ENCODE results near the gene NSD1.
"Not testable (repeated sequence)": the region's sequence is repeated elsewhere in the genome, so short reads cannot be mapped to it uniquely, and the experiment has no call there.

Gene NSD1

GRCh38 chr5:177232358-177232757, 98.8 kb downstream of the NSD1 start:
- FAIRE-seq = no peak

GRCh38 chr5:177232761-177233160, 99.2 kb downstream of the NSD1 start:
- no peak for FAIRE-seq

GRCh38 chr5:177233206-177233605, 99.6 kb downstream of the NSD1 start:
- FAIRE-seq = no peak

DNA sequence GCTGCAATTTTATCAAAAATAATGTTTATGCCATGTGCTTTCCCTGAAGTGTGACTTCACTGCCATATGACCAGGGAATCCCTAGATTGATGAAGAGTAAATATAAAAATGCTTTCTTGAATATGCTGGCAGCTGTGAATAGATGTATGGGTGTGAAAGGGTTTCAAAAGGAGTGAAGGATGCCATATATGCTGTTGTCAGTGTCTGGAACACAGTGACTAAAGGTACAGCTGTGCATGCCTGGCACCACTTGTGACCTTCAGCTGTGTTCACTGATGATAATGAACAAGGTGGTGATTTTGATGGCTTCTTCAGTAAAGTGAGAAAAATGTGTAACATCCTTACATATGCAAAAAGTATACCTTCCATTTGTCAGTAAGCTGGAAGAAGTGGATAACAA, 100.2 kb downstream of the NSD1 start:
- no peak for FAIRE-seq

DNA sequence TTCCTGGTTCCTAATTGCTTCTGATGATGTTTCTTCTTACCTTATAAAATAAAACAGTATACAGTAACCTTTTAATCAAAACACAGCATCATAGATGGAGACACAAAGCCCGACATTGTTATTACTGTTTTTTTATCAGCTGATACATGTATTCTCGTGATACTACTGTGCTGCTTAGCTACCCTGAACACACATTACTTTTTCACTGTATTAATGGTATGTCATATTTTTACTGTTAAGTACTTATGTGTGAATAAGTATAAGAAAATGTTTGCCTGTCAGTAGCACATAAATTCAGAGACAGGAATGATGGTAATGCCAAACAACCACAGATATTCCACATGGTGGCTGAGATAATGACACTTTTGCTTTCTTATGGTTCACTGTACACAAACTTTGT, 101.3 kb downstream of the NSD1 start:
- FAIRE-seq = no peak

DNA sequence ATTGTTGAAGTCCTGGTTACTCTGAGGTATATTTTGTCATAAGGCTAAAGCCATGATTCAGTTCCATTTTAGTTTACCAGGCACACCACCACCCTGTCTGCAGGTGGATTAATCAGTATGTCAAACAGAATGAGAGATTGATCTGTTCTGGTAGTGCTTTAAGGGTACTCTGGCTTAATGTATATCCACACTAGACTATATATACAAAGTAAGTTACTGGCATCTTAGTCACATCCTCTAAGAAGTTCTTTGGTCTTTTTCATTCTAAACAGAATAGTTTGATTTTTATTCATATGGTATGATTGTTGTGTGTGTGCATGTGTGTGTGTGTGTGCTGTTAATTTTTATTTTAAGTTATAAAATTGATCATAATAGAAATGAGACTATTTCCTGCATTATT, 108.2 kb downstream of the NSD1 start:
- FAIRE-seq = no peak

DNA sequence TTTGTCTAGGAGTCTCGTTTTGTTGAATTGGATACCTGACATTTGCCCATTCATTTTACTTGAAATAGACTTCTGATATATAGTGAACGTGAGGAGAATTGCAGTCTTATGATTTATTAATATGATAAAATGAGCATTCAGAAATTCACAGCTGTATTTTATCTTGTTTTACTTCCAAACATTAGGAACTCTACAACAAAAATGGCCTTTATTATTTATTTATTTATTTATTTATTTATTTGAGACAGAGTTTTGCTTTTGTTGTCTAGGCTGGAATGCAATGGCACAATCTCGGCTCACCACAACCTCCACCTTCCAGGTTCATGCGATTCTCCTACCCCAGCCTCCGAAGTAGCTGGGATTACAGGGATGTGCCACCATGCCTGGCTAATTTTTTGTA, 108.7 kb downstream of the NSD1 start:
- FAIRE-seq = no peak

DNA sequence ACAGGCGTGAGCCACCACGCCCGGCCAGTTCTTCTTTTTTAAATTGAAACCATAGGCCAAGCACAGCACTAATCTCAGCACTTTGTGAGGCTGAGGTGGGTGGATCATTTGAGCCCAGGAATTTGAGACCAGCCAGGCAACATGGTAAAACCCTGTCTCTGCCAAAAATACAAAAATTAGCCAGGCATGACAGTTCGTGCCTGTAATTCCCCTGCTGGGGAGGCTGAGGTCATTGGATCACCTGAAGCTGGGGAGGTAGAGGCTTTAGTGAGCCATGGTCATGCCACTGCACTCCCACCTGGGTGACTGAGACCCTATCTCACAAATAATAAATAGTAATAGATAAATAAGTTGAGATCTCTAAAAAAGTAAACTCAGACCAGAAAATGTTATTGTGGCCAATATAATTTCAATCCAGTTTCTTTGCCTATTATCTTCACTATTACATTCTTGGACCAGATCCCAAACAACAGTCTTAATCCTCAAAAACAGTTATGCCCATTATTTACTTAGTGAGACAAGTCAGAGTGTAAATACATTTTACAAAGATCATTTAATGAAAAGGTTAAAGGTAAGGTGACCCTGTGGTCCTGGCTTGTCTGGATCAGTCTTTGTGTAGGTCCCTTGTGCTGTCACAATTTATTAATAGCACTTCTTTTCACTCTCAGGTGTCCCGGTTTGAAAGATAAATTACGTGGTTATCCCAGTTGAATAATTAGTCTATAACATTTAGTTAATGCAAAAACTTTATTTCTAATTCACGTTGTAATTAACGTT, 116.4 kb downstream of the NSD1 start:
- FAIRE-seq = no peak

GRCh38 chr5:177253252-177253651, 119.7 kb downstream of the NSD1 start:
- no peak for FAIRE-seq

DNA sequence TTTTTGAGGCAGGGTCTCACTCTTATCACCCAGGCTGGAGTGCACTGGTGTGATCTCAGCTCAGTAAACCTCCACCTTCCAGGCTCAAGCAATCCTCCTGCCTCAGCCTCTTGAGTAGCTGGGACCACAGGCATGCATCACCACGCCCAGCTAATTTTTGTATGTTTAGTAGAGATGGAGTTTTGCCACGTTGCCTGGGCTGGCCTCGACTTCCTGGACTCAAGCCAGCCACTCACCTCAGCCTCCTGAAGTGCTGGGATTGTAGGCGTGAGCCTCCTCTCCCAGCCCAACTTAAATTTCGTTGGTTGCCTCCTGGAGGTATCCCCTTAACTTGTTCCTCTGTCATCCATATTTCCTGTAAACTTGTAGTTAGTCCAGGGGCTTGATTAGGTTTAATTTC, 122.7 kb downstream of the NSD1 start:
- no peak for FAIRE-seq

- FAIRE-seq = not testable (repeated sequence)
Observed at GRCh38 chr5:177258711-177259110, 125.1 kb downstream of the NSD1 start.

DNA sequence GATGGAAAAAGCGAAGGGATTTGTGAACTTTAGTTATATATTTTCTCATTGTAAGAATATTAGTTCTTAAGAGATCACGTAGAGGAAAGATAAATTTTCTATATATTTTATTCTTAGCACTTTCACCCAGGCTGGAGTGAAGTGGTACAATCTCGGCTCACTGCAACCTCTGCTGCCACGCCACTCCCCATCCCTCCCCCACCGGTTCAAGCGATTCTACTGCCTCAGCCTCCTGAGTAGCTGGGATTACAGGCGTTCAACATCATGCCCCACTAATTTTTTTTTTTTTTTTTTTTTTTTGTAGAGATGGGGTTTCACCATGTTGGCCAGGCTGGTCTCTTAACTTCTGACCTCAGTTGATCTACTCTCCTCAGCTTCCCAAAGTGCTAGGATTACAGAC, 127.4 kb downstream of the NSD1 start:
- no peak for FAIRE-seq

DNA sequence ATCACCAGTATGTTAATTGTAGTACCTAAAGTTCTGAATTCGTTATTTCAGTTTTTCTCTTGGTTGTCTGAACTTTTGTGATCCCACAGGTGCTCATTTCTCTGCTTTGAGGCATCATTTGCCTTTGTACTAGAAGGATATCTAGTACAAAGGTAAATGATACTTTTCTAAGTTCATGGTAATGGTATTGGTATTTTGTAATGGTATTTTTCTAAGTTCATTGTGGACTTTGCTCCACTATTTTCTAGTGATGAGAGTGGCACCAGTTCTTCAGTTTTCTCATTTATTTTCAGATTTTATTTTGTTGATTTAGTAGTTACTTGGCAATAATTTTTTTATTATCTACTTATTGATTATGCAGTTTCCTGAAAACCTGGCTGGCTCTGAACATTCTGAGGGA, 127.9 kb downstream of the NSD1 start:
- FAIRE-seq = no peak

- FAIRE-seq = no peak
Observed at GRCh38 chr5:177264178-177264577, 130.6 kb downstream of the NSD1 start.

DNA sequence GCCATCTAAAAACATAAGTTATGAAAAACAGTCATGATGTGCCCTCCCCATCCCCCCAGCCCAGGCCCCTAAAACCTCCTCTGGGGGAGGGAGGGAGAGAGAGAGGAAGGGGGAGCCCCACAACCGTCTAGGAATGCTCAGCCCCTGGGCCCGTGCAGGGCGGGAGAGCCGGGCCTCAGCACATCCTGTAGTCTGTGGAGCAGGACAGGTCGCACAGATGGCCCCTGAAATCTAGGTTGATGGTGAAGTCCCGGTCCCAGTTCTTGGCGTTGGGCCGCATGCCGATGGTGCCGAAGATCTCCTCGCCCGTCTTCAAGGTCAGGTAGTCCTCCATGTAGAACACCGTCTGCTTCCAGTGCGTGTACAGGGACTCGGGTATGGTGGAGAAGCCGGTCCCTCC, 131.8 kb downstream of the NSD1 start:
- FAIRE-seq = no peak

GRCh38 chr5:177269232-177269895, 135.8 kb downstream of the NSD1 start:
- no peak for FAIRE-seq

DNA sequence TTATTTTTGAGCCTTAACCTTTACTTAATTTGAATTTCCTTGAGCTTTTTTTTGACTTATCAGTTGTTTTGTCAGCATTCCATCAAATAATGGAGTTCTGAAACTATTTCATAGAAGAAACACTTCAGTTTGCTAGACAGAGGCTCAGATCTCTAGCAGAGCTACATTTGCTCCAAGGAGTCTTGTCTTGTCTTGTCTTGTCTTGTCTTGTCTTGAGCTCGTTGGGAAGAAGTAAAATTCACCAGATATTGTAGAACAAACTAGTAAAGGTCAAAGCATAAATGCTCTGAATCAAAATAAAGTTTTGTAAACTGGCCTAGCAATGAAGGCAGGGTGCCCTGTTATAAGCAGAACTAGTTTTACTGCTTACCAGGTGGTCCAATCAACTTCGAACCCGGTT, 136.4 kb downstream of the NSD1 start:
- no peak for FAIRE-seq

DNA sequence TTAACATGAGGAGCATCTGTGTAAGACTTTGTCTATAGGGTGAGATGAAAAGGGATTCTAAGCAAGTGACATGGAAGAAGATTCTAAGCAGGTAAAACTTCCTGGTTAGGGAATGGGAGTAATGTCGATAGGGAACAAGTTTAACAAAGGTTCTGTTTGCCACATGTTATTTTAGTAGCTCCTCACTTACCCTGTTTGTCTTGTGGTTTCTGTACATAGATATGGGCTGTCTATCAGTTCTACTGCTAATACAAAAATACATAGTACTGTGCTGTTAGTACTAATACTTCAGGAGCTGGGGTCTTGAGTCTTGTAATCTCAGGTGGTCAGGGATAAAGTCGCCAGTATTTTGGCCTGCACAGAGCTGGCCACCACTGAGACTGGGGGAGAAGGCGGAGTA, 137.1 kb downstream of the NSD1 start:
- no peak for FAIRE-seq

DNA sequence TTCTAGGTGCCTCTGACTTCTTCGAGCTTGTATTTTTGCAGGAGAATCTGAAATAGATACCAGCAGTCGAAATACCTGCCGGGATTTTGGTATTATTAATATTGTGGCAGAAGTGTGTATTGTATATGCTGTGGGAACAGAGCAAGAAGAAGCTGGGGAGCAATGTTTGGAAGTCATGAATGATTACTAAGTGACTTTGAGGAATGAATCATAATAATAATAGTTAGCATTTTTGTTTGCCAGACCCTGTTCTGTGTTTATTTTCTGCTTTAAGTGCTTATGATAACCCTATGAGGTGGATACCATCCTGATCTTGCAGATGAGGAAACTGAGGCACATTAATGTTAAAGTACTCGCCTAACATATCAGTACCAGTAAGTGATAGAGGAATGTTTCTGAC, 137.5 kb downstream of the NSD1 start:
- FAIRE-seq = no peak

- no peak for FAIRE-seq
Observed at GRCh38 chr5:177275883-177276282, 142.3 kb downstream of the NSD1 start.

- no peak for FAIRE-seq
Observed at GRCh38 chr5:177276886-177277285, 143.3 kb downstream of the NSD1 start.

DNA sequence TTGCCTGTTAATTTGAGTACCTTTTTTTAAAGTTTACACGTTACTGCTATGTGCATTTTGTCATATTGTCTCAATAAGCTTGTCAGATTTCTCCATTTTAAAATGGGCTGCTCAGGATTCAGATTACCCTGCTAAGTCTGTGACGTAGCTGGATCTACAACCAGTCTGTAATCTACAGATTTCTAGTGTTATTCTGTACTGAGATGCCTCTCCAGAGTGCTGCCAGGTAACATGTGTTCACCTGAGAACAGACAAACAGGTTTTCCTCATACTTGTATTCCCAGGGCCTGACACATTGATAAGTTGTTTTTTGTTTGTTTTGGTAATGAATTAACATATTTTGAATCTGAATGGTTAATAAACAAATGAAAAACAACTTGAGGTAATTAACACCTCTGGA, 154.6 kb downstream of the NSD1 start:
- no peak for FAIRE-seq

GRCh38 chr5:177290816-177291596, 157.4 kb downstream of the NSD1 start:
- FAIRE-seq = no peak

- no peak for FAIRE-seq
Observed at GRCh38 chr5:177291735-177292134, 158.2 kb downstream of the NSD1 start.
